Measurements from ENCODE around the gene XG.
"Not testable (repeated sequence)": the region's sequence is repeated elsewhere in the genome, so short reads cannot be mapped to it uniquely, and the experiment has no call there.

The XG gene

GRCh38 chrX:2717312-2717711 is 34.5 kb upstream of the XG start:
- TF ChIP-seq, protein P1, sequence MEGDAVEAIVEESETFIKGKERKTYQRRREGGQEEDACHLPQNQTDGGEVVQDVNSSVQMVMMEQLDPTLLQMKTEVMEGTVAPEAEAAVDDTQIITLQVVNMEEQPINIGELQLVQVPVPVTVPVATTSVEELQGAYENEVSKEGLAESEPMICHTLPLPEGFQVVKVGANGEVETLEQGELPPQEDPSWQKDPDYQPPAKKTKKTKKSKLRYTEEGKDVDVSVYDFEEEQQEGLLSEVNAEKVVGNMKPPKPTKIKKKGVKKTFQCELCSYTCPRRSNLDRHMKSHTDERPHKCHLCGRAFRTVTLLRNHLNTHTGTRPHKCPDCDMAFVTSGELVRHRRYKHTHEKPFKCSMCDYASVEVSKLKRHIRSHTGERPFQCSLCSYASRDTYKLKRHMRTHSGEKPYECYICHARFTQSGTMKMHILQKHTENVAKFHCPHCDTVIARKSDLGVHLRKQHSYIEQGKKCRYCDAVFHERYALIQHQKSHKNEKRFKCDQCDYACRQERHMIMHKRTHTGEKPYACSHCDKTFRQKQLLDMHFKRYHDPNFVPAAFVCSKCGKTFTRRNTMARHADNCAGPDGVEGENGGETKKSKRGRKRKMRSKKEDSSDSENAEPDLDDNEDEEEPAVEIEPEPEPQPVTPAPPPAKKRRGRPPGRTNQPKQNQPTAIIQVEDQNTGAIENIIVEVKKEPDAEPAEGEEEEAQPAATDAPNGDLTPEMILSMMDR (IDR thresholded peaks at IDR 0.05; ENCODE audit: insufficient read depth, low read depth, low read length, missing control alignments): no peak
- no peak overlapping the region for H3K4me3 ChIP-seq (ENCODE audit: low read depth, low read length)
- DNase-seq (ENCODE audit: low read depth): no peak

GRCh38 chrX:2718821-2719220 is 33.0 kb upstream of the XG start:
- no peak overlapping the region for H3K4me3 ChIP-seq (ENCODE audit: low read depth, low read length)
- TF ChIP-seq, protein P1 (IDR thresholded peaks at IDR 0.05; ENCODE audit: insufficient read depth, low read depth, low read length, missing control alignments): no peak
- DNase-seq (ENCODE audit: low read depth): no peak

DNA sequence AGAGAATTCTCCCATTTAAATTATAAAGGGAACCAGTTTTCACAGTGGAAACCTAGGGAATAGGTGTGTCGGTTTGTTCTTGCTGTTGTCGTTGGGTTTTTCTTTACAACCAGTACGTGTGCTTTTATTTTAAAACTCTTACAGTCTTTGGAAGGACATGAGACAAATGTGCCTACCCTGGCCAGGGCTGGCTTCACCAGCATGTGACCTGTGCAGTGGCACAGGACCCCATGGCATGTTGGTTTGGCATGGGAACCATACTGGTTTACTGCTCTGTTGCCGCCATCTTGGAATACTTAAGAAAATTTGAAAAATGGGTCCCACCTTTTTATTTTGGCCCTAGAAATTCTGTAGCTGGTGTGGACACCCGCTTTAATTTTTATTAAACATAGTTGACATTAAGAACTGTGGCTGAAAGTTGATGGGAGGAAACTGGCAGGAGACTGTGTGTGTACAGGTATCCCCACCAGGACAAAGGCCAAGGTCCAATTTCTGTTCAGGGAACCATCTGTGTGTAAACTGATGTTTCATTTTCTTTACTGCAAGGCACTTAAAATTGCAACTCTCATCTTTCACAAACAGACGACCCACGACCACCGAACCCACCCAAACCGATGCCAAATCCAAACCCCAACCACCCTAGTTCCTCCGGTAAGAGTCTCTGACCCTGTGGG is 31.9 kb upstream of the XG start:
- DNase-seq (ENCODE audit: low read depth): no peak
- TF ChIP-seq, protein P1 (IDR thresholded peaks at IDR 0.05; ENCODE audit: insufficient read depth, low read depth, low read length, missing control alignments): no peak
- H3K4me3 ChIP-seq (ENCODE audit: low read depth, low read length): no peak overlapping the region

GRCh38 chrX:2723286-2723879 is 28.5 kb upstream of the XG start:
- TF ChIP-seq, protein P1 (IDR thresholded peaks at IDR 0.05; ENCODE audit: insufficient read depth, low read depth, low read length, missing control alignments): no peak
- no peak overlapping the region for H3K4me3 ChIP-seq (ENCODE audit: low read depth, low read length)
- DNase-seq (ENCODE audit: low read depth): no peak

DNA sequence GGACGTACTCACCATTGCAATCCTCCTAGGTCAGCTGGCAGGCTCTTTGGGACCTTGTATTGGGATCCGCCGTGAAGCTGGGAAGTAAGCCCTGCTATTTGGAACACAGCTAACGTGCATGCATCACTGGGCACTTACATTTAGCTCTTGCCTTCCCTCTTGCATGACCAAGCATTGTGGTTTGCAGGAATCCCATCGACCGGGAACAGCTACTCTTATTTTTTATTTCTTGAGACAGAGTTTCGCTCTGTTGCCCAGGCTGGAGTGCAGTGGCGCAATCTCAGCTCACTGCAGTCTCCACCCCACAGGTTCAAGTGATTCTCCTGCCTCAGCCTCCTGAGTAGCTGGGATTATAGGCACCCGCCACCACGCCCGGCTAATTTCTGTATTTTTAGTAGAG is 24.6 kb upstream of the XG start:
- not testable (repeated sequence) for DNase-seq (ENCODE audit: low read depth); H3K4me3 ChIP-seq (ENCODE audit: low read depth, low read length)

- TF ChIP-seq, protein P1 (IDR thresholded peaks at IDR 0.05; ENCODE audit: insufficient read depth, low read depth, low read length, missing control alignments): no peak
- no peak overlapping the region for H3K4me3 ChIP-seq (ENCODE audit: low read depth, low read length)
- no peak for DNase-seq (ENCODE audit: low read depth)
Measured at GRCh38 chrX:2732076-2732475, 19.8 kb upstream of the XG start.

GRCh38 chrX:2732649-2733048 is 19.2 kb upstream of the XG start:
- DNase-seq (ENCODE audit: low read depth): no peak
- TF ChIP-seq, protein P1 (IDR thresholded peaks at IDR 0.05; ENCODE audit: insufficient read depth, low read depth, low read length, missing control alignments): no peak
- H3K4me3 ChIP-seq (ENCODE audit: low read depth, low read length): no peak overlapping the region
